ENCODE results near the gene GADD45B. TPM values are rescaled to one million over a fixed set of nuclear protein-coding genes. Genes with fewer than 3 reads are reported as not detected.

GADD45B gene
- total and polyA plus RNA-seq, 2 of the 4 experiments (the other 2 are of a cell fraction): 30.1 to 106 TPM

GRCh38 chr19:2478756-2479555 is 3.0 kb downstream of the GADD45B start:
- Histone ChIP-seq H2BK20ac (ENCODE audit: low read depth, low read length) (no peak overlapping the region), H3K56ac (ENCODE audit: extremely low read depth, insufficient read depth, low read length) (peak overlapping the region; percentile 47; the same call in 1 of the 2 replicates), H2BK15ac (ENCODE audit: low read depth, low read length) (no peak overlapping the region), H4K20me1 (ENCODE audit: insufficient read depth, low read length) (peaks cover 36% of the 10 kb centered on the region), H2AK5ac (ENCODE audit: low read depth, low read length) (peak overlapping the region; percentile 60), H4K91ac (ENCODE audit: insufficient read depth, low read depth, low read length) (peak overlapping the region; percentile 44; the same call in 1 of the 2 replicates), H3K9me3 (ENCODE audit: control insufficient read depth, insufficient read depth, low read length) (peaks cover 15% of the 10 kb centered on the region), H3K9ac (ENCODE audit: low read depth, low read length) (peak overlapping the region; percentile 87), H3K79me1 (ENCODE audit: low read depth in 1 of 2, low read length in 2 of 2) (peaks cover 0 to 19% of the 10 kb centered on the region in 2 experiments; a peak in 1 of 4 replicates), H3K4me2 (ENCODE audit: low read depth, low read length) (peak overlapping the region; percentile 85), H2AK9ac (replicated peaks; ENCODE audit: low read depth, low read length, poor library complexity) (peak overlapping the region; percentile 51), H3K27me3 (ENCODE audit: control insufficient read depth, insufficient read depth, low read length) (no peaks in the 10 kb centered on the region), H3K4me1 (ENCODE audit: control insufficient read depth, insufficient read depth, low read length) (peaks cover 4% of the 10 kb centered on the region; the same call in 1 of the 2 replicates), H3K4ac (ENCODE audit: low read depth, low read length) (peak overlapping the region; percentile 83), H3K14ac (replicated peaks; ENCODE audit: low read depth, low read length) (peak overlapping the region; percentile 92; the same call in 1 of the 2 replicates), H3K18ac (ENCODE audit: low read depth, low read length) (0 out of 2 replicates have a peak overlapping the region, but pooled peaks have one; percentile 22), H2AFZ (replicated peaks; ENCODE audit: low read length, poor library complexity) (peak overlapping the region; percentile 76), H3K9me1 (ENCODE audit: insufficient read depth, low read length) (no peaks in the 10 kb centered on the region), H3K27ac (ENCODE audit: insufficient read depth, low read length) (peak overlapping the region; percentile 68), H2BK120ac (ENCODE audit: low read depth, low read length) (peak overlapping the region; percentile 10; the same call in 1 of the 2 replicates), H3K23ac (ENCODE audit: low read depth, low read length) (peak overlapping the region; percentile 85), H3K4me3 (ENCODE audit: insufficient read depth, low read depth, low read length) (peak overlapping the region; percentile 84), H2BK5ac (ENCODE audit: low read depth, low read length, poor library complexity, severe bottlenecking) (peak overlapping the region; percentile 77), H4K5ac (ENCODE audit: low read depth, low read length) (peak overlapping the region; percentile 8), H3K36me3 (ENCODE audit: control insufficient read depth, insufficient read depth, low read length) (peaks cover 4% of the 10 kb centered on the region; the same call in 1 of the 2 replicates), H4K8ac (ENCODE audit: low read depth in 2 of 2, low read length in 2 of 2) (peak overlapping the region; percentile 24 to 78; a peak in 2 of 4 replicates)
- dilution Hi-C loops (cut with HindIII; ENCODE audit: low sequenced_read_pairs, unreplicated experiment): no loop called here
- ChIA-PET POLR2A (ENCODE audit: unreplicated experiment) (interaction anchor here (1.2 to 3.3 kb wide), 2 partner anchors 62 to 100 kb away, joined by 3 to 63 read pairs; no protein-coding TSS in a partner anchor), CTCF (no interaction called here)
- ATAC-seq (ENCODE audit: low read depth): peak; percentile 19
- 8% methylated on average over 5 of the region's 39 CpGs; no CpG with 5 or more reads in 1 of the 2 experiments for WGBS, 2 experiments (ENCODE audit: extremely low coverage in 2 of 2, insufficient read length in 1 of 2)
- BruUV-seq (replicated peaks): no TSS peak
- in situ Hi-C loops (cut with MboI; ENCODE audit: low sequenced_read_pairs): loop anchor here (5.0 kb wide), 1 partner anchor 58 kb away; no protein-coding TSS in a partner anchor
- peak; percentile 76 for DNase-seq
- intact Hi-C loops (cut with micrococcal nuclease): loop anchor here (10.0 kb wide), 1 partner anchor 266 kb away; the partner anchor contains the start of gene SLC39A3
- TF ChIP-seq CTCF (conservative IDR thresholded peaks at IDR 0.05; ENCODE audit: low read depth, low read length) (no peak), RAD21 (IDR thresholded peaks at IDR 0.05; ENCODE audit: low read length) (no peak), FOS (IDR thresholded peaks at IDR 0.05; ENCODE audit: low read depth, low read length) (no peak), BHLHE40 (IDR thresholded peaks at IDR 0.05; ENCODE audit: low read depth, low read length) (peak; percentile 75), CEBPB (IDR thresholded peaks at IDR 0.05; ENCODE audit: low read depth, low read length) (no peak), USF2 (IDR thresholded peaks at IDR 0.05; ENCODE audit: low read depth, low read length) (peak; percentile 58; the same call in 1 of the 2 replicates), MAFK (IDR thresholded peaks at IDR 0.05; ENCODE audit: low read depth, low read length) (no peak), MAZ (IDR thresholded peaks at IDR 0.05; ENCODE audit: borderline replicate concordance, low read depth, low read length) (peak; percentile 62), RCOR1 (IDR thresholded peaks at IDR 0.05; ENCODE audit: insufficient replicate concordance, low read length) (no peak), CHD1 (IDR thresholded peaks at IDR 0.05; ENCODE audit: low read depth, low read length) (peak; percentile 62), POLR2A (IDR thresholded peaks at IDR 0.05; ENCODE audit: low read depth, low read length) (peak; percentile 90), MXI1 (IDR thresholded peaks at IDR 0.05; ENCODE audit: borderline replicate concordance, low read depth, low read length) (no peak)
- TF ChIP-seq, protein P1, sequence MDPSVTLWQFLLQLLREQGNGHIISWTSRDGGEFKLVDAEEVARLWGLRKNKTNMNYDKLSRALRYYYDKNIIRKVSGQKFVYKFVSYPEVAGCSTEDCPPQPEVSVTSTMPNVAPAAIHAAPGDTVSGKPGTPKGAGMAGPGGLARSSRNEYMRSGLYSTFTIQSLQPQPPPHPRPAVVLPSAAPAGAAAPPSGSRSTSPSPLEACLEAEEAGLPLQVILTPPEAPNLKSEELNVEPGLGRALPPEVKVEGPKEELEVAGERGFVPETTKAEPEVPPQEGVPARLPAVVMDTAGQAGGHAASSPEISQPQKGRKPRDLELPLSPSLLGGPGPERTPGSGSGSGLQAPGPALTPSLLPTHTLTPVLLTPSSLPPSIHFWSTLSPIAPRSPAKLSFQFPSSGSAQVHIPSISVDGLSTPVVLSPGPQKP (IDR thresholded peaks at IDR 0.05; ENCODE audit: borderline replicate concordance, low read depth, low read length): no peak

All from IMR-90 (cell line).